Fibroblast of villous mesenchyme (primary cell): ENCODE results near the gene TBL3. TPM values are rescaled to one million over a fixed set of nuclear protein-coding genes. Genes with fewer than 3 reads are reported as not detected.

Experiments
- DNase-seq: peaks from one replicate; pipeline ENCODE4 v3.0.0-alpha.2; 2010; ENCODE audit warnings: low read depth
- H3K4me3 ChIP-seq: 2 replicates; pipeline ENCODE4 v1.5.1; 2011; ENCODE audit warnings: low read depth, mild to moderate bottlenecking, low read length
- total RNA-seq: library from RNA; depleted of rRNA; stranded (reverse); fragments of >200 nt; gene quantifications from 2 replicates; pipeline ENCODE4 v1.2.3, GENCODE V29; 2012
- TF ChIP-seq, protein P1 (sequence below): IDR thresholded peaks from 2 replicates; pipeline ENCODE4 v1.5.1; 2012; ENCODE audit warnings: low read depth, mild to moderate bottlenecking, low read length; ENCODE audit not compliant: insufficient read depth

TBL3 gene
- total RNA-seq, 1 donor: 28.5 TPM

DNA sequence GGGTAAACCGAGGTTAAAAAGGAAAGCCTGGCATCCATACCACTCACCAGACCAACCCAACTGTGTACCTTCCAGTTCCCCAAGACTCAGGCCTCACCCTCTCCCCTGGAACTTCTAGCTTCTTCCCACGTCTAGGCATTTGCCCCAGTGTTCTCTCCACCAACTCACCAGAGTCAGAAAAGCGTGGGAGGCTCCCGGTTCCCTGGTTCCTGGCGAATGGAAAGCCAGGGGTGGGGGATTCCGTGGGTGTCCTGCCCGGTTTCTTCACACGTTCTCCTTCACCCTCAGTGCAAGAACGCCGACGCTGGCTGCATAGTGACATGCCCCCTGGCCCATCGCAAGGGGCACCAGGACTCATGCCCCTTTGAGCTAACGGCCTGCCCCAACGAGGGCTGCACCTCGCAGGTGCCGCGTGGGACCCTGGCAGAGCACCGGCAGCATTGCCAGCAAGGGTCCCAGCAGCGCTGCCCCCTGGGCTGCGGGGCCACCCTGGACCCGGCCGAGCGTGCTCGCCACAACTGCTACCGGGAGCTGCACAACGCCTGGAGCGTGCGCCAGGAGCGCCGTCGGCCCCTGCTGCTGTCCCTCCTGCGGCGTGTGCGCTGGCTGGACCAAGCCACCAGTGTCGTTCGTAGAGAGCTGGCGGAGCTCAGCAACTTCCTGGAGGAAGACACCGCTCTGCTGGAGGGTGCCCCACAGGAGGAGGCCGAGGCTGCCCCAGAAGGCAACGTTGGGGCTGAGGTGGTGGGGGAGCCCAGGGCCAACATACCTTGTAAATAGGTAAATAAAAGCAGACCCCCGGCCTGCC, 3.5 kb upstream of the TBL3 start:
- TF ChIP-seq, protein P1, sequence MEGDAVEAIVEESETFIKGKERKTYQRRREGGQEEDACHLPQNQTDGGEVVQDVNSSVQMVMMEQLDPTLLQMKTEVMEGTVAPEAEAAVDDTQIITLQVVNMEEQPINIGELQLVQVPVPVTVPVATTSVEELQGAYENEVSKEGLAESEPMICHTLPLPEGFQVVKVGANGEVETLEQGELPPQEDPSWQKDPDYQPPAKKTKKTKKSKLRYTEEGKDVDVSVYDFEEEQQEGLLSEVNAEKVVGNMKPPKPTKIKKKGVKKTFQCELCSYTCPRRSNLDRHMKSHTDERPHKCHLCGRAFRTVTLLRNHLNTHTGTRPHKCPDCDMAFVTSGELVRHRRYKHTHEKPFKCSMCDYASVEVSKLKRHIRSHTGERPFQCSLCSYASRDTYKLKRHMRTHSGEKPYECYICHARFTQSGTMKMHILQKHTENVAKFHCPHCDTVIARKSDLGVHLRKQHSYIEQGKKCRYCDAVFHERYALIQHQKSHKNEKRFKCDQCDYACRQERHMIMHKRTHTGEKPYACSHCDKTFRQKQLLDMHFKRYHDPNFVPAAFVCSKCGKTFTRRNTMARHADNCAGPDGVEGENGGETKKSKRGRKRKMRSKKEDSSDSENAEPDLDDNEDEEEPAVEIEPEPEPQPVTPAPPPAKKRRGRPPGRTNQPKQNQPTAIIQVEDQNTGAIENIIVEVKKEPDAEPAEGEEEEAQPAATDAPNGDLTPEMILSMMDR: no peak
- H3K4me3 ChIP-seq: no peak overlapping the region
- DNase-seq: no peak

GRCh38 chr16:1972490-1972877, 631 bp downstream of the TBL3 start:
- no peak for DNase-seq
- H3K4me3 ChIP-seq: peak overlapping the region; percentile 90
- TF ChIP-seq, protein P1: no peak

DNA sequence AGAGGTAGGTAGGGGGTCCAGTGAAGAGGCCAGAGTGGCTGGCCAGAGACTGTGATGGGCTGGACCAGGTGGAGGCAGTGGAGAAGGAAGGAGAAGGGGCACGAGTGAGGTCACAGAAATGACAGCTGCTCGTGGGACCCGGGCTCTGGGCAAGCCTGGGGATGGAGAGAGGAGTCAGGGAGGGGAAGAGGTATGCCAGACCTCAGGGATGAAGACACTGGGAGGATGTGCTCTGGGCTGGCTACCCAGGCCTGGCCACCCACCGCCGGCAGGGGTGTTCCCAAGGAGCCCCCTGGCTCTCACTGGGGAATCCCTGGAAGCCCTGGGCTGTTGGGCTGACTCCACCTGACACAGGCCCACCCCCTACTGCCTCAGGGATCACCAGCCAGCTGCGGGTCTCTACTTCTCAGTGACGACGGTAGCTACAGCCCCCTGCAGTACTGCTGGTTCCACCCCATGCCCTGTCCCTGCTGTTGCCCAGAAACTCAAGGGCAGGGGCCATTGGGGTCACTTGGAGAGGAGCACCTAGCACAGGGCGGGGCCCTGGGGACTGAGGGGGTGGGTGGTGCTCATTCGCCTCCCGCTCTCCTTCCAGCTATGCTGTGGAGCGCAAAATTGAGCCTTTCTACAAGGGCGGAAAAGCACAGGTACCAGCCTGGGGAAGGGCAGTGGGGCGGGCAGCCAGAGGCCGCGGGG, 1.8 kb downstream of the TBL3 start:
- no peak for DNase-seq
- TF ChIP-seq, protein P1: no peak
- no peak overlapping the region for H3K4me3 ChIP-seq

GRCh38 chr16:1974157-1975070, 2.6 kb downstream of the TBL3 start:
- TF ChIP-seq, protein P1: no peak
- DNase-seq: no peak
- H3K4me3 ChIP-seq: no peak overlapping the region

- TF ChIP-seq, protein P1: no peak
- no peak overlapping the region for H3K4me3 ChIP-seq
- no peak for DNase-seq
These were observed 3.8 kb downstream of the TBL3 start for GRCh38 chr16:1975432-1976215.

- H3K4me3 ChIP-seq: no peak overlapping the region
- TF ChIP-seq, protein P1: no peak
- DNase-seq: no peak
These were observed 4.3 kb downstream of the TBL3 start for GRCh38 chr16:1976216-1976520.
